NCI-H69 (cell line): ENCODE results near the gene OBSCN.
"Not testable (repeated sequence)": the region's sequence is repeated elsewhere in the genome, so short reads cannot be mapped to it uniquely, and the experiment has no call there.

Experiments used
- DNase-seq: peaks from one replicate; lab custom pipeline; 2025; lab: John Stamatoyannopoulos, UW

Gene OBSCN

GRCh38 chr1:228228601-228229074 lies 20.8 kb downstream of the OBSCN start:
- DNase-seq = no peak

GRCh38 chr1:228231189-228231588 lies 23.3 kb downstream of the OBSCN start:
- no peak for DNase-seq

DNA sequence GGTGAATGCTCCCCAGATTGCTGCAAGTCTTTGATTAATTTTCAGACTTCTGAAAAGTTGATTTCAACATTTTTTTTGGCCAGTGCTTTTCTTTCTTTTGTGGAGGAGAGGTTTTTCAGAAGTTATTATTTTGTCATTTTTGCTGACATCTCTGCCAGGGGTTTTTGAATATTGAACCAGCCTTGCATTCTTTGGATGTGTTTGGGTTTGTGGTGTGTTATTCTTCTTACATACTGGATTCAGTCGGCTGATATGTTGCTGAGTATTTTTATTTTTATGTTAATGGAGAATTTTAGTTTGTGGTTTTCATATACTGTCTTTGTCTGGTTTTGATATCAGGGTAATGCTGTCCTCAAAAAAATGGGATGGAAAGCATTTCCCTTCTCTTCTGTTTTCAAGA lies 25.3 kb downstream of the OBSCN start:
- DNase-seq = no peak

DNA sequence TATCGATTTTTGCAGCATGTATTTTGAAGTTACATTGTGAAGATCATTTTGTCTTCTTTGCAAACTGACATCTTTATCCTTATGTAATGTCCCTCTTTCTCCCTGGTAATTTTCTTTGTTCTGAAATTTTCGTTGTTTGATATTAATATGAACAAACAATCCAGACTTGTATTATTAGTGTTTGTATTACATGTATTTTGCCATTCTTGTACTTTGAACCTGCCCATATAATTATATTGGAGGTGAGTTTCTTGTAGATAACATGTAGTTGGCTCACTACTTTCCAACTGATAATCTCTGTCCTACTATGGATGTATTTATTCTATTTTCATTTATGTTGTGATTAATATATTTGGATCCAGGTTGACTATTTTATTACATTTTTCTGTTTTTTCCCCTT lies 27.1 kb downstream of the OBSCN start:
- DNase-seq = no peak

GRCh38 chr1:228236744-228237143 lies 28.9 kb downstream of the OBSCN start:
- peak; percentile 47 for DNase-seq

GRCh38 chr1:228238007-228238406 lies 30.2 kb downstream of the OBSCN start:
- no peak for DNase-seq

DNA sequence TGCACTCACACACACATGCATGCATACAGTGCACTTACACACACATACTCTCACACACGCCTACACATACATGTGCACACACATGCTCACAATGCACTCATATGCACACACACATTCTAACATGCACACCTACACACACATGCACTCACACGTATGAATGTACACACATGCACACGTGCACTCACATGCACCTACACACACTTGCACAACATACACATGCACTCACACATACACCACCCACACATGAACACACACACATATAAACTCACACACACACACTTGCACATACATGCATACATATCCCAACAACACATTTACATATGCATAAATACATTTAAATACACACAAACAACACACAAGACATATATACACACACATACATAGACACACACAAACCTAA lies 30.6 kb downstream of the OBSCN start:
- no peak for DNase-seq

- DNase-seq = no peak
Measured at GRCh38 chr1:228240411-228241240, 32.8 kb downstream of the OBSCN start.

GRCh38 chr1:228241259-228241658 lies 33.4 kb downstream of the OBSCN start:
- no peak for DNase-seq

DNA sequence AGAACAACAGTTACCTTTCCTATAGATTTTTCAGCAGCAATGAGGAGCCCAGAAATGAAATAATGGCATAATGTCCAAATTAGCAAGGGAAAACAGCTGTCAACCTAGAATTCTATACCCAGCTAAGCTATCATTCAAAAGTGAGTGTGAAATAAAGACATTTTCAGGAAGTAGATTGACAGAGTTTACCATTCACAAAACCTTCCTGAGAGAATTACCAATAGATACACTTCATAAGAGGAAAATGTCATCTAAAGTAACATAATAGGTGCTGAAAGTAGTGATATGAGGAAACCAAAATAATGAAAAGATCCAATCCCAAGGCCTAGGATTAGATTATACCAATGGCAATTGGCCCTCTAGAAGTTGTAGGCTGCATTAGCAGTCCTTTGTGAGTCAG lies 34.6 kb downstream of the OBSCN start:
- DNase-seq = no peak

DNA sequence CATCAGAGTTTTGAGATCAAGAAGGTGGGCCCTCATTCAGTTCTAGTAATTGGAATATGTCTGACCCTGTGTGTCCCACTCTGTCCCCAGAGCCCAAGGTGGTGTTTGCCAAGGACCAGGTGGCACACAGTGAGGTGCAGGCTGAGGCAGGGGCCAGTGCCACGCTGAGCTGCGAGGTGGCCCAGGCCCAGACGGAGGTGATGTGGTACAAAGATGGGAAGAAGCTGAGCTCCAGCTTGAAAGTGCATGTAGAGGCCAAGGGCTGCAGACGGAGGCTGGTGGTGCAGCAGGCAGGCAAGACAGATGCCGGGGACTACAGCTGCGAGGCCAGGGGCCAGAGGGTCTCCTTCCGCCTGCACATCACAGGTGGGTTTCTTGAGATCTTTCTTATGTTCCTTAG lies 35.2 kb downstream of the OBSCN start:
- no peak for DNase-seq

GRCh38 chr1:228243989-228244388 lies 36.1 kb downstream of the OBSCN start:
- not testable (repeated sequence) for DNase-seq

GRCh38 chr1:228245111-228245510 lies 37.3 kb downstream of the OBSCN start:
- DNase-seq = no peak

DNA sequence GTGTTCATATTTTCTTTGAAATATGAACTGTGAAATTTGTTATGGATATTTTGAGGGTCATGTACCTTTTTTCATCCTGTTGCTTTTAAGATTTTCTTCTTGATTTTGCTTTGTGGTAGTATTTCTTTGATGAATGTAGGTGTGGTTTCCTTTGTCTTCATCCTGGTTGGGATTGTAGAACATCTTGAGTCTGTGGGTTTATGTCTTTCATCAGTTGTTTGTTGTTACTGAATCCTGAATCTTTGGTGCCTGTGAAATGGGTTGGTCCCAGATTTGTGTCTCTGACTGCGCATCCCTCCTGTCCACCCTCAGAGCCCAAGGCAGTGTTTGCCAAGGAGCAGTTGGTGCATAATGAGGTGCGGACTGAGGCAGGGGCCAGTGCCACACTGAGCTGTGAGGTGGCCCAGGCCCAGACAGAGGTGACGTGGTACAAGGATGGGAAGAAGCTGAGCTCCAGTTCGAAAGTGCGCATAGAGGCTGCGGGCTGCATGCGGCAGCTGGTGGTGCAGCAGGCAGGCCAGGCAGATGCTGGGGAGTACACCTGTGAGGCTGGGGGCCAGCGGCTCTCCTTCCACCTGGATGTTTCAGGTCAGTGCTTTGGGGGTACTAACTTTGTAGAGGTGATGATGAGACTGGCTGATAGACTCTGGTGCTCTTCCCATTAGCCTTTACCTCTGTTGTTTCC lies 38.5 kb downstream of the OBSCN start:
- DNase-seq = no peak

- no peak for DNase-seq
Measured at GRCh38 chr1:228249513-228250305, 41.9 kb downstream of the OBSCN start.

GRCh38 chr1:228252476-228252875 lies 44.6 kb downstream of the OBSCN start:
- DNase-seq = not testable (repeated sequence)

DNA sequence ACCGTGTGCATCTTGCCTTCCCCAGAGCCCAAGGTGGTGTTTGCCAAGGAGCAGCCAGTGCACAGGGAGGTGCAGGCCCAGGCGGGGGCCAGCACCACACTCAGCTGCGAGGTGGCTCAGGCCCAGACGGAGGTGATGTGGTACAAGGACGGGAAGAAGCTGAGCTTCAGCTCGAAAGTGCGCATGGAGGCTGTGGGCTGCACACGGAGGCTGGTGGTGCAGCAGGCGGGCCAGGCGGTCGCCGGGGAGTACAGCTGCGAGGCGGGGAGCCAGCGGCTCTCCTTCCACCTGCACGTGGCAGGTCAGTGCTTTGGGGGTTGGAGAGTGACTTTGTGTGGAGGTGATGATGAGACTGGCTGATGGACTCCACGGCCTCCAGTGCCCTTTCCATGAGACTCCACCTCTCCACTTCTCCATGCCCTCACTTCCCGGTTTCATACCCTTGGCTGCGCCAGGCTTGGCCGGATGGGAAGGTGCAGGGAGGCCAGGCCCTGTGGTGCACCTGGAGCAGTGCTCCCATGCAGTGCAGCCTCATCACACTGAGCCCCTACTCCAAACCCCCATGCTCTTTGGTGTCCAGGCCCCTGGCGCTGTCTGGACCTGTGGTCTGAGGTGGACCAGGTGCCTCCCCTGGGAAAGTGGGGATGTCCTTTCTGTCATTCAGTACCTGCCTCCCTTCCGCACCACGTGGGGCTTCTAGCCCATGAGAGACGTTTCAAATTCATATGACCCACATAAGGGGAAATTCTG lies 49.0 kb downstream of the OBSCN start:
- DNase-seq = no peak

- DNase-seq = no peak
Measured at GRCh38 chr1:228258486-228258885, 50.6 kb downstream of the OBSCN start.

DNA sequence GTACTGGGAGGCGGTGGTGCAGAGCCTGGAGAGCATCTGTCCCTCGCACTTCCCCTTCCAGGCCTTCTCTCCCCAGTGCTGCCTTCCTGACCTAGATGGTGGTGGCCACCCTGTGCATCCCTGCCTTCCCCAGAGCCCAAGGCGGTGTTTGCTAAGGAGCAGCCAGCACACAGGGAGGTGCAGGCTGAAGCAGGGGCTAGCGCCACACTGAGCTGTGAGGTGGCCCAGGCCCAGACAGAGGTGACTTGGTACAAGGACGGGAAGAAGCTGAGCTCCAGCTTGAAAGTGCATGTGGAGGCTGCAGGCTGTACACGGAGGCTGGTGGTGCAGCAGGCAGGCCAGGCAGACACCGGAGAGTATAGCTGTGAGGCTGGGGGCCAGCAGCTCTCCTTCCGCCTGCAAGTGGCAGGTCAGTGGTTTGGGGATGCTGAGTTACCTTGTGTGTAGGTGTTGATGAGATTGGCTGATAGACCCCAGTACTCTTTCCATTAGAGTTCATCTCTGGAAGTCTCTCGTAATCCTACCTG lies 51.6 kb downstream of the OBSCN start:
- DNase-seq = no peak

- DNase-seq = no peak
Measured at GRCh38 chr1:228259951-228260350, 52.1 kb downstream of the OBSCN start.

DNA sequence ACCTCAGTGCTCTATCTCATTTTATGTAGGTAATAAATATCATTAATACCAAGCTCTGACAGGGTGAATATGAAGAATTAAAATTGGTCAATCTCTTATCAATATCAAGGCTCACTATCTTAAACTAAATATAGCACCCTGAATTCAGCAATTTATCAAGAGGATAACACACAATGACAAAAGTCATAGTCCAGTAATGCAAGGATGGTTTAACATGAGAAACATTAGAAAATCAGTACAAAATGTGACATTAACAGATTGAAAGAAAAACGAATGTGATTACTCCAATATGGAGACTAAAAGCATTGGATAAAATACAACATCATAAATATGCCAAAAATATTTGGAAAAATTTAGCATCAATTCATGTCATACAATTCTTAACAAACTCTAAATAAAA lies 53.9 kb downstream of the OBSCN start:
- no peak for DNase-seq

DNA sequence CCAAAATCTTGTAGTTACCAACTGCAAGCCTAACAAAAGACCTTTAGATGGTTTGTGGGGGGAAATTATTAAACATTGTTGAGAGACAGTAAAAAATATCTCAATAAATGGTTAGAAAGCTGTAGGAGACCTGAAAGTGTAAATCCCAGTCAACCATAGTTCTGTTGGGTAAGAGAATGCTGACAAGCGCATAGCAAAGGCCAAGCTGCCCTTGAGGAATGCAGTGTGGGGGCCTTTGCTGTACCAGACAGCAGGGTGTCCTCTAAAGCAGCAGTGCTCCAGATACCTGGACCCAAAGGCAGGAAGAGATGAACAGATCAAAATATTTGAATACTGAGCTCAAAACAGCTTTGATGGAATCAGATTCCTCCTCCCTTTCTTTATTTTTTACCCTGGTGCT lies 54.6 kb downstream of the OBSCN start:
- no peak for DNase-seq
